IgD-negative memory B cell (primary cell): ENCODE measurements around the gene DDR1. TPM values are rescaled to one million over a fixed set of nuclear protein-coding genes. Genes with fewer than 3 reads are reported as not detected.
"Not testable (repeated sequence)": the region's sequence is repeated elsewhere in the genome, so short reads cannot be mapped to it uniquely, and the experiment has no call there.

ENCODE experiments used
- H3K27ac Mint-ChIP-seq, 3 donors: one replicate each; pipeline ENCODE4 v1.8.0; 2020 to 2022; ENCODE audit warnings: mild to moderate bottlenecking in 3 of 3, mixed read lengths in 3 of 3, moderate library complexity in 1 of 3
- H3K27me3 Mint-ChIP-seq: one replicate; pipeline ENCODE4 v1.8.0; 2021; ENCODE audit warnings: mixed read lengths
- H3K36me3 Mint-ChIP-seq: one replicate; pipeline ENCODE4 v1.8.0; 2020; ENCODE audit warnings: mild to moderate bottlenecking, mixed read lengths
- H3K4me1 Mint-ChIP-seq, 3 donors: one replicate each; pipeline ENCODE4 v1.8.0; 2020 to 2022; ENCODE audit warnings: mixed read lengths in 3 of 3, mild to moderate bottlenecking in 1 of 3
- H3K4me3 Mint-ChIP-seq, 4 donors: one replicate each; pipeline ENCODE4 v1.8.0; 2020 to 2022; ENCODE audit warnings: mild to moderate bottlenecking in 4 of 4, mixed read lengths in 4 of 4, moderate library complexity in 3 of 4
- H3K9me3 Mint-ChIP-seq, 3 donors: one replicate each; pipeline ENCODE4 v1.8.0; 2020 to 2021; ENCODE audit warnings: mixed read lengths in 3 of 3, mild to moderate bottlenecking in 1 of 3
- polyA plus RNA-seq: library from polyadenylated mRNA; unstranded; fragments of 300-500 nt; fragmentation: Illumina TruSeq; gene quantifications from one replicate; pipeline ENCODE4 v1.2.3, GENCODE V29; 2021

DDR1 gene
- polyA plus RNA-seq, 1 donor from 2014 or later = 4.6 TPM

GRCh38 chr6:30907290-30907757, 23.0 kb downstream of the DDR1 start:
- peak overlapping the region; percentile 96 to 99 (median 99) for H3K4me3 Mint-ChIP-seq
- H3K36me3 Mint-ChIP-seq, H3K27me3 Mint-ChIP-seq, H3K9me3 Mint-ChIP-seq: not testable (repeated sequence)
- peaks cover 20 to 25% (median 23%) of the 10 kb centered on the region in 3 donors for H3K4me1 Mint-ChIP-seq
- peak overlapping the region in 1 of 3 donors; percentile 14 for H3K27ac Mint-ChIP-seq

DNA sequence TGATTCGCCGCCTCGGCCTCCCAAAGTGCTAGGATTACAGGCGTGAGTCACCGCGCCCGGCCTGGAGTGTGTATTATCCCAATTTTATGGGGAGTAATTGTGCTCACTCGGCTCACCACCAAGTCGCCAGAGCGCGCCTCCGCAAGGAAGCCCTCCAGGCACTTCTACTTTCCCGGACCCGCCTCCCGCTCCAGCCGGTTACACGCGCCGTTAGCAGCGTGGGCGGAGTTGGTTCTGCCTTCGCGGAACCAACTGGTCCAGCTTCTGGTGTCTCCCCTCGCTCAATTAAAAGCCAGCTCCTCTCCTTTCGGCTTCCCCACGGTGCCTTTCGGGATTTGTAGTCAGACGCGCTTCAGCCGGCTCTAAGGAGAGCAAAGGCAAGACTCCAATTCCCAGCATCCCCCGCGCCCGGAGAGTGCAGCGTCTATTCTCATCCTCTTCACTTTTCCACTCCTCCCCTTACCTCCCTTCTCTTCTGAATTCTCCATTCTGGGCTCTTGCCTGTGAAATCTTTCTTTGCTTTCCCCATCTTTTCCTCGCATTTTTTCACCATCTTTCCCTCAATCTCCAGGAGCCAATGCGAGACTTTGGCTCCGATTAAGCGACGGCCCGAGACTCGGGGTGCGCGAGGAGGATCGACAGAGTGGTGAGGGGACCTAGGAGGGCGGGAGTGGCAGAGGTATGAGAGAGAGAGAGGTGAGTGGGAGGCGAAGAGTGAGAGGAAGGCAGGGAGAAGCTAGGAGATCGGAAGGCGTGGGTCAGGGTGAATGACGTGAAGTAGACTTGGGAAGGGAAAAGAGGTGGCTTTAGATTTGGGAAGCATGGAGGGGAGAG, 23.7 kb downstream of the DDR1 start, which contains the start of gene GTF2H4:
GTF2H4 (plus strand) TSS at position 450 of the 834 bp plus-strand sequence.
- Mint-ChIP-seq H3K4me3 (peak within 1 kb of the TSS; percentile 96 to 99 (median 99)), H3K36me3 (peaks cover 2% of the 10 kb centered on the region), H3K27ac (peak within 1 kb of the TSS; percentile 40 to 64 (median 61)), H3K27me3 (no peaks in the 10 kb centered on the region), H3K9me3 (no peaks in the 10 kb centered on the region), H3K4me1 (peaks cover 14 to 19% (median 18%) of the 10 kb centered on the region in 3 donors)

GRCh38 chr6:30908700-30909099, 24.4 kb downstream of the DDR1 start:
- peak overlapping the region; percentile 96 to 99 (median 99) for H3K4me3 Mint-ChIP-seq
- no peaks in the 10 kb centered on the region for H3K27me3 Mint-ChIP-seq
- H3K36me3 Mint-ChIP-seq = peaks cover 2% of the 10 kb centered on the region
- no peak overlapping the region for H3K27ac Mint-ChIP-seq
- H3K4me1 Mint-ChIP-seq = peaks cover 17 to 18% (median 18%) of the 10 kb centered on the region in 3 donors
- no peaks in the 10 kb centered on the region for H3K9me3 Mint-ChIP-seq

GRCh38 chr6:30910473-30910872, 26.2 kb downstream of the DDR1 start:
- not testable (repeated sequence) for H3K36me3 Mint-ChIP-seq, H3K27ac Mint-ChIP-seq
- H3K4me1 Mint-ChIP-seq = peaks cover 19 to 23% (median 22%) of the 10 kb centered on the region in 3 donors

GRCh38 chr6:30912746-30913520, 28.6 kb downstream of the DDR1 start:
- peak overlapping the region in 3 of 4 donors; percentile 80 to 96 (median 94) for H3K4me3 Mint-ChIP-seq
- peaks cover 2% of the 10 kb centered on the region for H3K36me3 Mint-ChIP-seq

More at GRCh38 chr6:30910473-30910872, 26.2 kb downstream of the DDR1 start:
- H3K9me3 Mint-ChIP-seq, H3K27me3 Mint-ChIP-seq: not testable (repeated sequence)
- H3K4me3 Mint-ChIP-seq = peak overlapping the region in 1 of 4 donors; percentile 96

GRCh38 chr6:30913721-30914075, 29.4 kb downstream of the DDR1 start:
- H3K36me3 Mint-ChIP-seq = peaks cover 2% of the 10 kb centered on the region
- H3K27me3 Mint-ChIP-seq = no peaks in the 10 kb centered on the region
- H3K4me1 Mint-ChIP-seq = peaks cover 8 to 16% (median 15%) of the 10 kb centered on the region in 3 donors
- no peaks in the 10 kb centered on the region for H3K9me3 Mint-ChIP-seq
- H3K4me3 Mint-ChIP-seq = peak overlapping the region; percentile 94 to 98 (median 96)
- H3K27ac Mint-ChIP-seq = peak overlapping the region in 2 of 3 donors; percentile 31 to 90

More at GRCh38 chr6:30912746-30913520, 28.6 kb downstream of the DDR1 start:
- Mint-ChIP-seq H3K27me3 (no peaks in the 10 kb centered on the region), H3K4me1 (peaks cover 15 to 22% (median 22%) of the 10 kb centered on the region in 3 donors), H3K27ac (peak overlapping the region in 2 of 3 donors; percentile 76 to 90), H3K9me3 (no peaks in the 10 kb centered on the region)

DNA sequence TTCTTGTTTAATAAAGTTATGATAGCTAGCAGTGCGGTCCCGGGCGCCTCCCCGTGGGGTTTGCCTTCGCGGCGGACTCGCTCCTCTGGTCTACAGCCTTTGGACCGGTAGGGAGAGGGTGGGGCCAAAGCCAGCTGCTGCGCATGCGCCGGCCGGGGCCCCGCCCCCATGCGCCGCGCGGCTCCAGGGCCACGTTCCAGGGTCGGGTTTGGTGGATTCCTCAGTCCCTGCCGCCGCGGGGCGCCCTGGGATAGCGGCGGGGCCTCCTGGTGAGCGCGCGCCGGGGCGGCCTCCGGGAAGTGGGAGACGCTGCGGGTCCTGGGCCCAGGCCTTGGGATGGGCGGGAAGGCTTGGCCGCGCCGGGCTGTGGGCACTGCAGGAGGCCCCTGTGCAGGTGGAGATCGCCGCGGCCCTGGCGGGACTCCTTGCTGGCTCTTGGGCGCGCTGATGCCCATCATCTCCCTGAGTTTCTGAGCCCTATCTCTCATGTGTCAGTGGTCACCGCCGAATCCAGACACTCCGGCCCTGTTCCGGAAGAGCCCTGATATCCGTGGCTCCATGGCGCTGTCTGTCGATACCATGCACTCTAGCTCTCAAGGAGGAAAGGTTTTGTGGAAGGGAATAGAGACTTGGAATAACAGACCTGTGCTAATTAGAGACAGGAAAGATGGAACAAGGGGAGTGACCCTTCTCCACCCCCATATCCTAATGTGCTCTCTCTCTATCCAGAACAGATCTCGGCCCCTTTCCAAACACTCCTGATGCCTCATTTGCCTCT, 29.9 kb downstream of the DDR1 start, which contains the start of gene VARS2:
VARS2 (plus strand) TSS at position 163 of the 778 bp plus-strand sequence; CDS start at position 762, 599 bp downstream.
- H3K4me1 Mint-ChIP-seq = peaks cover 8 to 14% (median 11%) of the 10 kb centered on the region in 3 donors
- peak within 1 kb of the TSS; percentile 18 to 90 (median 31) for H3K27ac Mint-ChIP-seq
- H3K4me3 Mint-ChIP-seq = peak within 1 kb of the TSS; percentile 94 to 98 (median 96)
- H3K36me3 Mint-ChIP-seq = peaks cover 2% of the 10 kb centered on the region
- H3K9me3 Mint-ChIP-seq = no peaks in the 10 kb centered on the region
- no peaks in the 10 kb centered on the region for H3K27me3 Mint-ChIP-seq

DNA sequence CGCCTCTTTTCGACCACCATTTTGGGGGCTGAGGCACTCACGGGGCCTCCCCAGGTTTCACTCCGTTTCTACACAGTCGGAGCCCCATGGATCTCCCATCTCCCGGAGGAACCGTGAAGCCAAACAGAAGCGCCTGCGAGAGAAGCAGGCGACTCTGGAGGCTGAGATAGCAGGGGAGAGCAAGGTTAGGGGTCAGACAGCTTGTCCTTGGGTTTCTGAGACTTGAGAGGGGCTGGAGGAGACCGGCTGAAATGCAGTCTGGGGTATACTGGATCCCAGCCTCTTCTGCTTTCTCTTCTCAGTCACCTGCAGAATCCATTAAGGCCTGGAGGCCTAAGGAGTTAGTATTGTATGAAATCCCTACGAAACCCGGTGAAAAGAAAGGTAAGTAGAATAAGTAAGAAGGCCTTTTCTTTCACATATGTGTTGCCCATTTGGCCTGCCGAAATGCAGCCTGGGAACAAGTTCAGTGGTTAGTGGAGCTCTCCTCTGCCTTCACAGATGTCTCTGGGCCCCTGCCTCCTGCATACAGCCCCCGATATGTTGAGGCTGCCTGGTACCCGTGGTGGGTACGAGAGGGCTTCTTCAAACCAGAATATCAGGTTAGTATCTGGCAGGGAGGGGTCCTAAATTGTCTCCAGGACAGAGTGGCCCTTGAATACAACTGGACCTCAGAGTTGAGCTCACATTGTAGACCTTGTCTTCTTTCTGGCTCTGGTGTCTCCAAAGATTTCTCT, 30.7 kb downstream of the DDR1 start:
- H3K4me1 Mint-ChIP-seq = peaks cover 9 to 14% (median 11%) of the 10 kb centered on the region in 3 donors
- H3K4me3 Mint-ChIP-seq = peak overlapping the region; percentile 94 to 98 (median 96)
- H3K27me3 Mint-ChIP-seq = no peaks in the 10 kb centered on the region
- H3K9me3 Mint-ChIP-seq = no peaks in the 10 kb centered on the region
- H3K27ac Mint-ChIP-seq = peak overlapping the region; percentile 4 to 89 (median 31)
- H3K36me3 Mint-ChIP-seq = peaks cover 4% of the 10 kb centered on the region

- Mint-ChIP-seq H3K4me1 (peaks cover 9 to 14% (median 11%) of the 10 kb centered on the region in 3 donors), H3K4me3 (peak overlapping the region; percentile 75 to 96 (median 94)), H3K9me3 (no peaks in the 10 kb centered on the region), H3K27ac (peak overlapping the region; percentile 4 to 59 (median 31)), H3K36me3 (peaks cover 4% of the 10 kb centered on the region), H3K27me3 (no peaks in the 10 kb centered on the region)
Measured at GRCh38 chr6:30915591-30915946, 31.2 kb downstream of the DDR1 start.

DNA sequence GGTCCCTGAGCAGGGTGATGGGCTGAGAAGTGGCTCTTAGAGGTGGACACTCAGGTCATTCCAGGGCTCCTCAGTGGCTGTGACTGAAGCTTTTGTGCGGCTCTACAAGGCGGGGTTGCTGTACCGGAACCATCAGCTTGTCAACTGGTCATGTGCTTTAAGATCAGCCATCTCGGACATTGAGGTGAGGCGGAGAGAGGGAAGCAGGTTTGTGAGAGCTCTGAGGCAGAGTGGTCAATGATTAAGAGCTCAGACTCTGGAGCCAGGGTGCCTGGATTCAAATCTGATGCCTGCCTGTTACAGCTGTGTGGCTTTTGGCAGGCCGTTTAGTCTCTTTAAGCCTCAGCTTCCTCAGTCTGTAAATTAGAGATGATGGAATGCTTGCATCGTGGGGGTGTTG, 32.7 kb downstream of the DDR1 start:
- no peak overlapping the region for H3K27ac Mint-ChIP-seq
- H3K36me3 Mint-ChIP-seq = peaks cover 4% of the 10 kb centered on the region
- no peaks in the 10 kb centered on the region for H3K9me3 Mint-ChIP-seq
- no peaks in the 10 kb centered on the region for H3K27me3 Mint-ChIP-seq
- H3K4me1 Mint-ChIP-seq = peaks cover 9 to 14% (median 11%) of the 10 kb centered on the region in 3 donors
- peak overlapping the region in 1 of 4 donors; percentile 40 for H3K4me3 Mint-ChIP-seq

GRCh38 chr6:30917487-30917886, 33.2 kb downstream of the DDR1 start:
- no peak overlapping the region for H3K4me3 Mint-ChIP-seq
- H3K4me1 Mint-ChIP-seq = peaks cover 10 to 14% (median 14%) of the 10 kb centered on the region in 3 donors
- H3K36me3 Mint-ChIP-seq = peaks cover 7% of the 10 kb centered on the region
- H3K9me3 Mint-ChIP-seq = no peaks in the 10 kb centered on the region
- no peak overlapping the region for H3K27ac Mint-ChIP-seq
- no peaks in the 10 kb centered on the region for H3K27me3 Mint-ChIP-seq

GRCh38 chr6:30918670-30919069, 34.4 kb downstream of the DDR1 start:
- no peaks in the 10 kb centered on the region for H3K27me3 Mint-ChIP-seq

GRCh38 chr6:30922447-30922852, 38.1 kb downstream of the DDR1 start:
- H3K27me3 Mint-ChIP-seq = no peaks in the 10 kb centered on the region
- peaks cover 14% of the 10 kb centered on the region for H3K36me3 Mint-ChIP-seq
- no peaks in the 10 kb centered on the region for H3K9me3 Mint-ChIP-seq
- H3K4me1 Mint-ChIP-seq = peaks cover 0 to 3% (median 3%) of the 10 kb centered on the region in 3 donors
- H3K27ac Mint-ChIP-seq = no peak overlapping the region
- H3K4me3 Mint-ChIP-seq = no peak overlapping the region

More at GRCh38 chr6:30918670-30919069, 34.4 kb downstream of the DDR1 start:
- H3K4me3 Mint-ChIP-seq = peak overlapping the region in 1 of 4 donors; percentile 41
- H3K4me1 Mint-ChIP-seq = peaks cover 7 to 14% (median 8%) of the 10 kb centered on the region in 3 donors
- H3K36me3 Mint-ChIP-seq = peaks cover 7% of the 10 kb centered on the region
- H3K9me3 Mint-ChIP-seq = no peaks in the 10 kb centered on the region
- H3K27ac Mint-ChIP-seq = no peak overlapping the region
